HT1080 (cell line): ENCODE data around the gene OCSTAMP. TPM values are rescaled to one million over a fixed set of nuclear protein-coding genes. Genes with fewer than 3 reads are reported as not detected.

ENCODE experiments used
- DNase-seq: peaks from one replicate; pipeline ENCODE4 v3.0.0-alpha.2; 2015; ENCODE audit warnings: low read depth
- total RNA-seq: library from RNA; depleted of rRNA; stranded (reverse); fragments of >200 nt; shearing (Covaris generic); gene quantifications from 2 replicates; pipeline ENCODE4 v1.2.3, GENCODE V29; 2014

Gene OCSTAMP
- total RNA-seq, 1 experiment from 2014 or later: not detected

DNA sequence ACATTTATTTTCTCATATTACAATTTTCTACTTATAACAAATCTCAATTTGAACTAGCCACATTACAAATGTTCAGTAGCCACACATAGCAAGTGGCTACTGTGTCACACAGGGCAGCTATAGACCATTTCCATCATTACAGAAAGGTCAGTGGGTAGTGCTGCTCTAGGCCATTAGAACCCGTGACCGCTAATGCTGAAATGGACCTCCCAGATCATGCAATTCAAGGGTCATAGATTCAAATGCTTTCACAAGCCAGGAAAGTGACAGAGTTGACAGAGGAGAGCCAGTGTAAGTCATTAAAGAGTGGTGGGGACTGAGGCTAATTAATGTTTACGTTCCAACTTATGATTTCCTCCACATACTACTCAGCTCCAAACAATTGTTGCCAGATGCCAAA, 3.5 kb upstream of the OCSTAMP start:
- no peak for DNase-seq

DNA sequence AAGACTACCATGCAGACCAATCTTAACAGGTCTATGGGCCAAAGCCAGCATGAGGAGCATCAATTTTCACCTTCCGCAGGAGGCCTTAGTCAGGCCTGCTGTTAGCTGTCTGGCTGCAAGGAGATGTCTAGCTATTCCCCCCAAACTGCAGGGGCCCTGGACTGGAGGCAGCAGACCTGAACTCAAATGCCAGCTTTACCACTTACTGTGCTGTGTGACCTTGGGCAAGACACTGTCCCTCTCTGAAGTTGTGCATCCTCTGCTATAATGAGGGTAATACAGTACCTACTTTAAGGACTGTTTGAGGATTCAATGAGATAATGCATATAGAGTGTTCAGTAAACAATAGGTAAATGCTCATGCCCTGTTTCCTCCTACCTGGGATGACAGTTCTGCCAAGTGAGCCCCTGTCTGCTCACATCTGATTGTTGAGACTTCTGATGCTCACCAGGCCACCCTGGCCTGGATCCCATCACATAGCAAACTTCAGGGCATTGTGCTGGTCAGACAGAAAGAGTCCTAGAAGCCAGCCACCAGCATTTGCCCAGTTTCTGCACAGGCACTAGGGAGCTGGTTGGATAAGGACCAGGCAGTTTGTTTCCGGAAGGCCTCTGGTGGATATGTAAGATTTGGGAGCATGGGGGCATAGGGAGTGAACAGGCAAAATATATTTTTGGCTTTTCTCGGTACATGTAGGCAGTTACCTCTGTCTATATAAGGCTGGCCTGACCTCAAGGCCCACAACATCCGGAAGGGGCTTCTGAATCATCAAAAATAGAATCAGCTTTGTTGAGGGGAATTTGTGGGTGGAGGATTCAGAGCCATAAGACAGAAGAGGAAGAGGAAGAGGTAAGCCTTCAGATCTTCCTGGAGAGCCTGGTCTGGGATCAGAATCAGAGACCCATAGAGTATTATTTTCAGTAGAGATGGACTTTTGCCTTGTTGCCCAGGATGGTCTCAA, 2.3 kb upstream of the OCSTAMP start:
- peak; percentile 54 for DNase-seq

DNA sequence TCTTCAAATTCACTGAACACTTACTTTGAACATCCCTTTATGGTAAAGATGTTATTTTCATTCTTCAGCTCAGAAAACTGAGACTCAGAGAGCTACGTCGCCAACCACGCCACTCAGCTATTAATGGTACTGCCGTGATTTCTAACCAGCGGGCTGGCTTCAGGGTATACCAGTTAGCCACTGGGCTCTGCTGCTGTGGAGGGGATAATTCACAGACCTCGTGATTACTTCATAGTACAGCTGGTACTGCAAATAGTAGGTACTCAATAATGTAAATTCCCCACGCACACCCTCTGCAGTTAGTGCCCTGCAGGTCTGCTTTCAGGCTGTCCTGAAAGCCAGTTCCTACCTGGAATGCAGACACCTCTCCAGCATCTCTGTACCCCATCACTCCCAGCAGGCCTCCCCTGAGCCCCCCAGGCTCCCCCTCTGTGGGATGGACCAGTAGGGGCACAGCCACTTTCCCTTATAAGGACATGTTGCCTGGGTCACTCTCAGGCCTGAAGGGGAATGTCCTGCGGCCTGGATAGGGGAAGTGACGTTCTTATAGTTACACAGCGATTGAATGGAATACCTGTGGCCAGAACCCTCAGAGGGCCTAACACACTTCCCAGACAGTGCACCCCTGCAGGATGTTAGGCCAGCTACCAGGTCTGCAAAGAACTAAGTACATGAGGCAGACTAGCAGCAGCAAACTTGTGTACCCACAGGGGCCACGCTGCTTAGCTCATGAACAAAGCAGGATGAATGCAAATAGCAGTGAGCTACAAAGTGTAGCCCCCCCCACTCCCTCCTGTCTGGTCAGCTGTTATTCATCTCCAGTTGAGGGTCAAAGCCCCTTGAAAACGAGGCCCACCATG, 1.3 kb upstream of the OCSTAMP start:
- DNase-seq: no peak

DNA sequence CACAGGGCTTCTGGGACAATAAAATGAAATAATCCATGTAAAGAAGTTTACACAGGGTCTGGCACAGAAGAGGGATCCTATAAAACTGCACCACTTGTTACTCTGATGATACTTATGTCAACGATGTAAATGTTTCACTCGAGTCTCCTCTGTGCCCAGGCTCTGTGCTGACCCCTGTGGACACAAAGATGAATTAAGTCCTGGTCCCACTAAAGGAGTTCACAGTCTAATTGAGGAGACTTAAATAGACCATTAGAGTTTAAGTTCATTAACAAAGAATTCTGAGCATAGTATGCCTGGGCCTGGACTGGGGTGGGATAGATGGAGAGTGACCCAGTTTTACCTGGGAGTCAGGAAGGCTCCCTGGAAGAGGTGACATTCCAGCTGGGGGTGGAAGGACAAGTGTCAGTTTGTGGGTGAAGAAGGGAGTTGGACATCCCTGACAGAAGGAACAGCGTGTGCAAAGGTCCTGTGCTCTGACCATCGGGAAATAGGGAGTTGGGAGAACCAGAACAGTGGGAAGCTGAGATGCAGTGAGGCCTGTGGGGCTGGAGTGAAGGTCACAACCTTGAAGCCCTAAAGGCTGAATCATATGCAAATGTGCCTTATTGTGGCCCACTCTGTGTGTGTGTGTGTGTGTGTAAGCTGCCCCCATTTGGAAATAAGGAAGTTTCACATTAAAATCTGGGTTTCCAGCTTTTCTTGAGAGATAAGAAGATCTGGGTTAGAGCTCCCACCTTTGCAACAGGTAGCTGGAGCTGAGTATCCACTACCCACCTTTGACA, 1.1 kb downstream of the OCSTAMP start:
- no peak for DNase-seq

DNA sequence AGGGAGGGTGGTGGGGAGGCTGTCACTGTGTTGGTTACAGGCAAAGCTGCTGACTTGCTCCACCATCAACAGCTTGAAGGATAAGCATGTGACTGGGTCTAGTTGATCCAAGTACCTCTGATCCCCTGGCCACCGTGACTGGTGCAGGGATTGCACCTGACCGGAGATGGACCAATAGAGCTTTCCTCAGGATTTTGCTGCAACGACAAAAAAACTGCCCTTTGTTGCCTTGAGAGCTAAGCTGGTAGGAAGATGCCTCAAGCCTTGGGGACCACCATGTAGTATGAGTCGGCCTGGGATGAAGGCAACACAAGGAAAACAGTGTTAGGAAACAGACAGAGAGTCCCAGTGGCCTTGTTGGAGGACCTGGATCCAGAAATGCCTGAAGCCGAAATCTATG, 1.8 kb downstream of the OCSTAMP start:
- DNase-seq: no peak

DNA sequence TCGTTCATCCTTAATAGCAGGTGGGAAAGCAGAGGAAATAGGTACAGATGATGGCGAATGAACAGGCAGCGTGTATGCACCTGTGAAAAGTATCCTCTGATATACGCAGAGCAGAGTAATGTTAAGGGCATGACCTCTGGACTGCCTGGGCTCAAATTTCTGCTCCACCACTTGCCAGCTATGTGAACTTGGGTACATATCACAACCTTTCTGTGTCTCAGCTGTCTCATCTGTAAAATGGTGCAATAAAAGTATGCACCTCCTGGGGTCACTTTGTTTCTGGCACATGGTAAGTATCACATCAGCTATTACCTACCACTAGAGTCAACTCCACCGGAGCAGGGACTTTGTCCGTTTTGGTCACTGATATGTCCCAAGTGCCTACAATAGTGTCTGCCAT, 2.5 kb downstream of the OCSTAMP start:
- DNase-seq: no peak

DNA sequence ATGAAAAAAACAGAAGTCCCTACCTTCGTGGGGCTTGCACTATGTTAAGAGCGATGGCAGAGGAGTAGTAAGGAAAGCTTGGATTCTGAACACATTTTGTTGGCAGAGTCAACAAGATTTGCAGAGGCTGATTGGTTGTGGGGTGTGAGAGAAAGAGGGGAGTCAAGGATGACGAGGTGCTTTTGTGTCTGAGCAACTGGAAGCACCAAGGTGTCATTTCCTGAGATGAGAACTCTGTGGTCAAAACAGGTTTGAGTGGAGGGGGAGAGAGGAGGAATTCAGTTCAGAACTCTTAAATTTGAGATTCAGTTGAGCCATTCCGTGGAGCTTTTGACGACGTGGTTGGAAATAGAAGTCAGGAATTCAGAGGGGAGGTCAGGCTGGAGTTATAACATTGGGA, 3.5 kb downstream of the OCSTAMP start:
- DNase-seq: no peak

DNA sequence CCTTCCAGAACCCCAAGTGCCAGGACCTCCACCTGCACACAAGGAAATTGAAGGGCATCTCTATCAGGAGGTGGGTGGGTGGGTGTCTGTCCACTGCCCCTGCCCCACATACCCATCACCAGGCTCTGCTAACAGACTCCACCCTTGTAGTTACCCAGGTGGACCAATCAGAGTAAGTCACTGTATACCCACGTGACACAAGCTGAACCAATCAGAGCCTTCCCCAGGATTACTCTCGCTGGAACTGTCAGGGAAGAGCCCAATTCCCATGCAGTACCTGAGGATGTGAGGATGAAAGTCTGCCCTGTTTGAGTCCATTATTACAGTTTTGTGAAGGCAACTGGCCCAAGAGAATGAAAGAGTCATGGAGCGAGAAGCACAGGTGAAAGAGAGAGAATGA, 4.2 kb downstream of the OCSTAMP start:
- DNase-seq: no peak

DNA sequence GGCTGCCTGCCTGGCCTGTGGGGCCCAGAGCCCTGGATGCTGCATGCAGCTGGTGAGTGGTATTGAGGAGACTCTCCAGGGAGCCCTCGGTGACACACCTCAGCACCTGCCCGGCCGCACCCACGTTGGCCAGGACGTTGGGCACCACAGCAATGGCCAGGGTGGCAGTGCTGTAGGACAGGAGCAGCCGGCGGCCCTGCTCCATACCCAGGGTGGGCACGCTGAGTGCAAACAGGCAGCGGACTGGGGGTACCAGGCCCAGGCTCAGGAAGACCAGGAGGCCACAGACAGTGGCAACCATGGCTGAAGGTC, 4.7 kb downstream of the OCSTAMP start:
- DNase-seq: no peak

DNA sequence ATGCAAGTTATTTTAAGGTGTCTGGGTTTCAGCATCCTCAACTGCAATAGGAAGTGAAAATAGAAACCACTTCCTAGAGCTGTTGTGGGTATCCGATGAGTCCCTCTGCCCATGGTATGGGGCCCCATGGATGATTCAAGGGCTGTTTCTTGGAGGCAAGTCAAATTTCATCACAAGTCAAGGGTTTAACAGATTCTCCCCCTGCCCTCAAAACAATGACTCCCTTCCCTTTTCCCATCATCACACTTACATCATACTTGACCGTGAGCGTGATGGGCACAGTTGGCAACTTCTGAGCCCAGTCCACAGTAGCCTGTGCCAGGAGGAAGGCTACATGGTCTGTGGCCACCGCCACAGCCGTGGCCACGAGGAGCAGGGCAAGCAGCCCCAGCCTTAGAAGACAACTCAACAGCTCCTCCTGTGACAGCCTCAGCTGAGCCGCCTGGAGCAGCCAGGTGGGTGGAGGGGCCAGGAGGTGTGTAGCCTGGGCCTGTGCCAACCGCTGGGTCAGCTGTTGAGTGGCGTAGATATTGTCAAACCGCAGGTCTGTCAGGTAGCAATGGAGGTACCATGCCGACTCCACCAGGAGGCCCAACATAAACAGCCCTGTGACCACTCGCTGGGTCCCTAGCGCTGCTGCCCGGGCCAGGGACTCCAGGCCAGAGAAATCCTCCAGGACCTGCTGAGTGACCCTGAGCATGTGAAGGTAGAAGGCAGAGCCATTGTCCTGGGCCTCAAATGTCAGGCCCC, 5.2 kb downstream of the OCSTAMP start:
- peak; percentile 58 for DNase-seq

DNA sequence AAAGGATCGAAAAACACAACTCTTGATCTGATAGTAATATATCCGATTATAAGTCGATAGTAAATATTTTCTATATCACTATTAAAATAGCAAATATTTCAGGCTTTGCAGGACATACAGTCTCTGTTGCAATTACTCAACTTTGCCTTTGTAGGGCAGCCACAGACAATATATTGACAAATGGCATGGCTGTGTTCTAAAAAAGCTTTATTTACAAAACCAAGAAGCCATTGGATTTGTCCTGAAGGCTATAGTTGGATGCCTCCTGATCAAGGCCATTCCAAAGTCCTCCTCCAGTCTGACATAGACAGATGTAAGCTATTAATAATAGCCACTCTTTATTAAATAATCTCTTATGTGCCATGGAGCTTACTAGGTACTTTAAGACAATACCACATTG, 5.9 kb downstream of the OCSTAMP start:
- DNase-seq: no peak

DNA sequence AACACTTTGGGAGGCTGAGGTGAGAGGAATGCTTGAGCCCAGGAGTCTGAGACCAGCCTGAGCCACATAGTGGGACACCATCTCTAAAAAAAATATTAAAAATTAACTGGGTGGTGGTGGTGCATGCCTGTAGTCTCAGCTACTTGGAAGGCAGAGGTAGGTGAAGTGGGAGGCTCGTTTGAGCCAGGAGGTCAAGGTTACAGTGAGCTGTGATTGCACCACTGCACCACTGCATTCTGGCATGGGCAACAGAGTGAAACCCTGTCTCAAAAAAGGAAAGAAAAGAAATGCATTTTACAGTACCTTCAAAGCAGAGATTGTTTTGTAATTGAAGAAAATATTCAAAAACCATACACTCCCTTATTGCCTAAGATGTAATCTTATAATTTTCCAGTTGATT, 6.5 kb downstream of the OCSTAMP start:
- DNase-seq: no peak

DNA sequence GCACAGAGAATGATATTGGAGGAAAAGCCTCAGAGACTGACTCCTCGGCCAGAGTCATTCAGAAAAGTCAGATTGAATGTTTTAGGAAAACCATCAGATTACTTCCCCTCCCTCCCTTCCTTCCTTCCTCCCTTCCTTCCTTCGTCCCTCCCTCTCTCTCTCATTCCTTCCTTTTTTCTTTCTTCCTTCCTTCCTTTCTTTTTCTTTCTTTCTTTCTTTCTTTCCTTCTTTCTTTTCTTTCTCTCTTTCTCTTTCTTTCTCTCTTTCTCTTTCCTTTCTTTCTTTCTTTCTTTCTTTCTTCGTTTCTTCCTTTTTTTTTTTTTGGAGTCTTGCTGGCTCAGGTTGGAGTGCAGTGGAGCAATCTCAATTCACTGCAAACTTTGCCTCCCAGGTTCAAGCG, 7.4 kb downstream of the OCSTAMP start:
- DNase-seq: no peak

DNA sequence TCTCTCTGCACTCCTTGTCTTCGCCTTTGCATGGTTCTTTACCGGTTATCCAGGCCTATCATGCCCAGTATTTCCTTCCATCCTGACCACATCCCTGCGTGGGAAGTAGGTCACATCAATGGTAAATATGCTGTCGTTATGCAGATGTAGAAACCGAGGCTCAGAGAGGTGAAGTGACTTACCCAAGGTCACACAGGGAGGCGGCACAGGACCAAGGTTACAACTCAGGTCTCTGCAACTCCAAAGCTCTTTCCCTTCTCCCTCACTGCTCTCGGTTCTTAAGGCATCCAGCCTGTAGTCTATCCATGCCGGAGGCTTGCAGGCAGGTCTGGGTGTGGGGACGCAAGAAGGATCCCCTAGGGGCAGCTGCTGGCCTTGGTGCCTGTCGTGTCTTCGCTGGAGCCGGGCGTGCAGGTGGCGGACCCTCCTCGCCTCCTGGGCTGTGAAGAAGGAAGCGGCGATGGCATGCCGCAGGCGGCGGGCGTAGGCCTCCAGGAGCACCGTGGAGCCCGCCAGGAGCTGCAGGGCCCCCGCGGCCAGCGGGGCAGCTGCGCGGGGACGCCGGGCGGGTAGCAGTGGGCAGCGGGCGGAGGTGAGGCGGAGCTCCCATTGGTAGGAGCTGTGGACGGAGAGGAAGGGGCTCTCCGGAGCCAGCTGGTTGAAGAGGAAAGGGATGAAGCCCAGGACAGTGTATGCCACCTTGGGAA, 9.1 kb downstream of the OCSTAMP start:
- no peak for DNase-seq

DNA sequence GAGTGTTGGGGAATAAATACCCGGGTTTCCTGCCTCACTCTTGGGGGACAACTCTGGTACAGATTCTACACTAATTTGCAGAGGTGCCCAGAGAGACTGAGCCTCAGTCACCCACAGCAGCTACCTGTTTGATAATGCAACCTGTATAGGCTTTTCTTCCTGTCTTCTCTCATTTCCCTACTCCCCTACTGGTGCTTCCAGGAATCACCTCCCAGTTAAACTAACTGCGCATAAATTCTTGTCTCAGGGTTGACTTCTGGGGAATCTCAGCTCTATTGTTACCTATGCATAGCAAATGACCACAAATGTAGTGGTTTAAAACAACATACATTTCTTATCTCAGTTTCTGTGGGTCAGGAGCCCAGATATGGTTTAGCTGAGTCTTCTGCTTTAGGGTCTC, 11.3 kb downstream of the OCSTAMP start:
- no peak for DNase-seq

DNA sequence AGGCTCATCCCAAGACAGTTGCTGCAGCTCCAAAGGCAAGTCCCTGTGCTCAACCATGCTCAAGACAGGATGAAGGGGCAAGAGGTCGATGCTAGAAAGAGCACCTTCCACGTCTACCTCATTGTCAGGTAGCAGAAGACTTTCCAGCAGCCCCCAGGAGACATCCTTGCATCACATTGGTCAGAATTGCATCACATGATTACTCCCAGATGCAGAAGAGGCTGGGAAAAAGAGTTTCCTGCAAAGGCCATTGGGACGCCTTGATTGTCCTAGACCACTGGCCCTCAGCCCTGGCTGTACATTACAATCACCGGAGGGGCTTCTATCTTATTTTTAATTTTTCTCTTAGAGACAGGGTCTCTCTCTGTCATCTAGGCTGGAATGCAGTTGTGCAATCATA, 19.8 kb downstream of the OCSTAMP start:
- no peak for DNase-seq

DNA sequence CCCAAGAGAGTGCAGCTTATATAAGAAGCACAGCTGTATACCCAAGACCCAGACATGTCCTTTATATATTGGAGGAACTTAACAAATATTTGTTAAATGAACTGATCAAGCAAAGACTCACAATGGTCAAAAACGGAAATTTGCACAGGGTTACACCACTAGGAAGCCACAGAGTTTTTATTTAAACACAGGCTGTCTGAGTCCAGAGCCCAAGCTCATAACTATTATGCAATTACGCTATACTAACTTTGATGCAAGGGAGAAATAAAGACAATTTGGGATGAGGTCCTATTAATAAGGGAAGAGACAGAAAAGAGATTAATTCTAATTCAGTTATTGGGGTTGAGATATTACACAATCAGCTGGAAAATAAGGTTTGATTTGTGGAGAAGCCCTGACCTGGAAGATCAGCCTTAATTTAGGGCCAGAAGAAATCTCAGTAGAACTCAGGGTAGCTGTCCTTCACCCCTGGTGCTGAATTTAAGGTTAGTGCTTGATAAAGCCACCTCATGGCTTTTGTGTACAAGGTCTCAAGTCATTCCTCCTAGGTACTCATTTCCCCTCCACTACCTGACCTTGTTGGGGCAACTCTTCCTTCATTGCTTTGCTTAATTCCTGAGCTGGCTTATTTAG, 26.6 kb downstream of the OCSTAMP start:
- DNase-seq: no peak

DNA sequence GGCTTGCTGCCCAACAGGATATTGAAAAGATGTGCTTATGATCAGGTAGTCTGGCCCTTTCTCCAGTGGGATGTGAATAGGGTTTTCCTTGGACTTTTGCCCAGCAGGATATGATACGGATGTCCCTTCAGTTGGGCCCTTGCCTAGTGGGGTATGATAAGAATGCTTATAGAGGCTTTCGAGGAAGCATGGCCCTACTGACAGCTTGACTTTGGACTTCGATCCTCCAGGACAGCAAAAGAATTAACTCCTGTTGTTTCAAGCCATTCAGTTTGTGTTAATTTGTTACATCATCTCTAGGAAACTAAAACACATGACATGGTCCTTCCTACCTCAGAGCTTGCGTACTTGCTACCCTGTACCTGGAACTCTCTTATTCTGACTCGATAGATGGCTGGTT, 27.3 kb downstream of the OCSTAMP start:
- DNase-seq: no peak

DNA sequence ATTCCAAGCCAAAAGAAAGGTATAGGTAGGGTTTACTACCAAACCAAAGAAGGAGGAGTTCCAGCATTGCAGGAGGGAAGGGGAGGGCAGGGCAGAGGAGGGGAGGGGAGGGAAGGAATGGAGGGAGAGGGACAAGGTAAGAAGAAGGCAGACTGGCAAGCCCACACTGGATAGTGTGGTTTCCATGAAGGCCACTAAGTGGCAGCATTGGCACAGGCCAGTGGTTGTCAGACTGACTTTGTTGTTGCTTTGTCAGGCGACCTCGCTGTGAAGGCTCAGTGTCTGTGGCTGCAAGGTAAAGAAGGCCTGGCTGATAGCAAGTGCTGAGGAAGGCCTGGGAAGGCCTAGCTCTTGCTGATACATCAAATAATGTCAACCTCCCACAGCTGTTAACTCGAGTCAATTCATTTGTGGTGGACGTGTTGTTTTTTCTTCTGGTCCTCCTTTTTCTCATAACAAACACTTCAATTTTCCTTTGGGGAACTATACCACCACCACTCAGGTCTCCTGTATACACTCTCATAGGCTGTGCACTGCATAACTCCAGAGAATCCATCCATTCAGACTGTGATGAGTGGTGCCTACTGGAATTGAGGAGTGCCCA, 29.4 kb downstream of the OCSTAMP start:
- DNase-seq: peak; percentile 52

DNA sequence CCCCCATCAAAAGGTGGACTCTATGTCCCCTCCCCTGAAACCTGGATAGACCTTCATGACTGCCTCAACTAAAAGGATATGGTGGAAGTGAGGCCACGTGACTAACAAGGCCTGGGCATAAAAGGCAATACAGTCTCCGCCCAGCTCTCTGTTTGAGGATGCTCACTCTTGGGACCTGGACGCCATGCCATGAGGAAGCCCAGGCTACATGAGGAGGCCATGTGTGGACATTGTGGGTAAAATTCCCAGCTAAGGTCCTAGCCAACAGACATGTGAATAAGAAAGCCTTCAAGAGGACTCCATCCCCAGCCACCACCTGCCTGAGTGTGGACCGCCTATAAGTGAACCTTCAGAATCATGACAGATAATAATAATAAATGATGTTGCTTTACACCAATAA, 29.9 kb downstream of the OCSTAMP start:
- no peak for DNase-seq
